CD4-positive, alpha-beta T cell treated with Interferon alpha-2 for 1 hour (primary cell): ENCODE data around the gene INMT.
"Not testable (repeated sequence)": the region's sequence is repeated elsewhere in the genome, so short reads cannot be mapped to it uniquely, and the experiment has no call there.

Experiments used
- DNase-seq, 2 donors: peaks; one replicate each; pipeline ENCODE4 v3.0.0-alpha.2; 2020 to 2022

INMT gene

DNA sequence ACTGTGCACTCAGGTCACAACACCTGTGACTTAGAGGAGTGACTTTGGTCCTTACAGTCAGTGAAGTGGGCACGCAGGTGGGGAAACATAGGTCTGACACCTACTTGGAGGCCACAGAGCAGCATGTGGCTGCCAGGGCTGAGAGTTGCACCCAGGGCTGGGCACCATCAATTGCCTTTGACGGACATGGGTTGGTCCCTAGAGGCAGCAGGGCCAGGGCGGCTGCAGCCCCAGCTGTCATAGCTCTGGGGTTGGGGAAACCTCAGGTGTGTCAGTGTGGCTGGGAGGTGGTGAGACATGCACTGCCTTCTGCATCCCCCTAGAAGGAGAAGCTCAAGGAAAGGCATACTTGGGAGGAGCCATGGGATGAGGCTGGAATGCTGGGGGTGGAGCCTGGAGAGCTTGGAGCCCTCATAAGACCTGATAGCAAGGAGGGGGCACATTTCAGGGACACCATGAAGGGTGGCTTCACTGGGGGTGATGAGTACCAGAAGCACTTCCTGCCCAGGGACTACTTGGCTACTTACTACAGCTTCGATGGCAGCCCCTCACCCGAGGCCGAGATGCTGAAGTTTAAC lies at the start of gene INMT:
TSS of gene INMT (plus strand) at position 440 of the 578 bp plus-strand sequence. CDS start at position 456, 16 bp downstream.
- DNase-seq, result no peak

- DNase-seq, result peak; percentile 23 to 46
These were observed 49.7 kb upstream of the INMT start for GRCh38 chr7:30702200-30702599.

DNA sequence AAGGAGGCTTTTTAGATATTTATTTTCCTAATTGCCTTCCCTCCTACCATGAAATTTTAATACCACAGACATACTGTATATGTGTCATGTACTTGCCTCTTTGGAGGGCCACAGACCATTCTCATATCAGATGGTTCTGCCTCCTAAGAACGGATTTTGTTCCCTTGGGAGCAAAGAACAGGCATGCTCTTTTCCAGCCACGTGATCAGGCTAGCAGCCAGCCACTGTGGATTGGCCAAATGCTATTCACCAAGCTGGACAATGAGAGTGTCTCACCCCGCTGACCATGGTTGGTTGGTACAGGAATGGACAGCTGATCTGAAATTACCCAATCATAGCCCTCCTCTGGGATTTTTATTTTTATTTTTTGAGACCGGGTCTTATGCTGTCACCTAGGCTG lies 48.2 kb upstream of the INMT start:
- no peak for DNase-seq

- DNase-seq, result no peak
These were observed 46.9 kb upstream of the INMT start for GRCh38 chr7:30705008-30705407.

- DNase-seq, result no peak
These were observed 46.3 kb upstream of the INMT start for GRCh38 chr7:30705596-30705995.

GRCh38 chr7:30706316-30706715 lies 45.6 kb upstream of the INMT start:
- DNase-seq, result no peak

GRCh38 chr7:30706908-30707307 lies 45.0 kb upstream of the INMT start:
- DNase-seq, result no peak

- no peak for DNase-seq
These were observed 44.3 kb upstream of the INMT start for GRCh38 chr7:30707391-30708357.

DNA sequence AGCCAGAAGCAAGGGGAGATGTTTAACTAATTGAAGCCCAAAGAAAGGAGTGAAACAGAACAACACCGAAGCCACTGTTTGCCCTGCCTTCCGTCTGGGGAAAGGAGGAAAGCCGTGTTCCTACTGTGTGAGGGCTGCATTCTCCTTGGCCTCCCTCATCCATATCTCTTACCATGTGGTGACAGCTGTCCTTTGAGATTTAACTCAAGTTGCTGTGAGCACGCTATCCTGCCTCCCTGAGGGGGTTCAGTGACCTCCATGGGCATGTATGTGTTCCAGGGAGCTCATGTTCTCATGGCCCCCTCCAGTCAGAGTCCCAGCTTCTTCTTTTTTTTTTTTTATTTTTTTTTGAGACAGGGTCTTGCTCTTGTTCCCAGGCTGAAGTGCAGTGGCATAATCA lies 43.5 kb upstream of the INMT start:
- DNase-seq, result no peak

- DNase-seq, result no peak
These were observed 43.0 kb upstream of the INMT start for GRCh38 chr7:30708983-30709382.

DNA sequence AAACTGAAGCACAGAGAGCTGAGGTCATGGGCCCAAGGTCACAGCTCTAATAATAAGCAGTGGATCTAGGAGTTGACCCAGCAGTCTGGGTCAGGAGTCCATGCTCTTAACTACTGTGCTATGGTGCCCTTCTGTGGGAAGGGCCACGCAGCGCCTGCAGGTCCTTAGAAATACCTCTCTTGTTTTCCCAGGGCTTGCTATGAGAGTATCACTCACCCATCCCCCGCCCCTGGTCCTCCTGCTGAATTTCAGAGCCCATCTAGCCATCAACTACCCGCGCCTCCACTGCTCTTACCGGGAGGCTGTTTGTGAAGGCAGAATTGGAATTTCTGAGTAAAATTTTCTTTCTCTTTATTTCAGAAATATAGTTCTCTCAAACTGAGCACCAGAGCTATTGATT lies 42.4 kb upstream of the INMT start:
- DNase-seq, result no peak

GRCh38 chr7:30710669-30711068 lies 41.3 kb upstream of the INMT start:
- no peak for DNase-seq

DNA sequence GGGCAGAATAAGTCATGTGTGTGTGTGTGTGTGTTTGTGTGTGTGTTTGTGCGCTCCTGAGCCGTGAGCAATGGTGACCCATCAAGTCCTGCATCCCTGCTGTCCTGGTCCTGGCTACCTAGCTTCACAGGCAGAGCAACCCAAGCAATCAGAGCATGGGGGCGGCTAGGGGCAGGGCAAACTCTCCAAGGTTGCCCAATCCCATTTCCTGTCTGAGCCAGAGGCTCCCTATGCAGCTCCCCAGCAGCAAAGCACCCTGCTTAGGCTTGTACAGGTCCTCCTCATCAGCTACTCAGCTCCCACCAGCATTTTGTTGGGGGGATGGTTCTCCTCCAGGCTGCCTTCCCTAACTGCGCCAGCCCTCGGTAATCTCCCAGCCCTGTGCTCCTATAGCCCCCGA lies 38.5 kb upstream of the INMT start:
- no peak for DNase-seq

DNA sequence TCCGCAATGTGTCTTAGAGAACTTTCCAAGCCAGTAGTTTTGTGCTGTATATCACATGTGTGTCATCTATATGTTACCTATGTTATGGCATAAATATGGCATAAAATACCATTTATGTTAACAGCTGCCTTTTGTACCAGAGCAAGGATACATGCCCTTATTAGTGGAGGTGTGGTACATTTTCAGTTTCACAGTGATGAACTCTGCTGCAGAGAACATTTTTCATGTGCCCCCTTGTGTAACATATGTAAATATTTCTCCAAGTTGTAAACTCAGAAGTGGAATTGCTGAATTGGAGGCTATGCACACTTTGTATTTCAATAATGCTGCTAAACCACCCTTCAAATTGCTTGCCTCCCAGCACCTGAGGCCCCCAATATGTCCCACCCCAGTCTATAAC lies 37.8 kb upstream of the INMT start:
- DNase-seq, result no peak

DNA sequence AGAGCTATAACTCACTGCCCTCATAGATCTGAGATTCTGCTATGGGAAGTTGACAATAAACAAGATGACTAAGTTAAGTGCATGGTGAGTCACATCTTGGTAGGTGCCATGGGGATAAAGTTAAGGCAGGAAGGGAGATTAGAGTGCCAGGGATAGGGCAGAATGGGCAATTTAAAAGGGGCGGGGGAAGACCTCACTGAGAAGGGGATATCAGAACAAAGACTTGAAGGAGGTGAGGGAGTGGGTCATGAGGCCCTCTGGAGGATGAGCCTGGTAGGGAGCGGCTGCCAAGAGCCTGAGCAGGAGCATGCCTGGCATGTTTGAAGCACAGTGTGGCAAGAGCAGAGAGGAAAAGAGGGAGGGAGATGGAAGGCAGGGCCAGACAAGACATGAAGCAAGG lies 34.8 kb upstream of the INMT start:
- DNase-seq, result no peak

- DNase-seq, result not testable (repeated sequence)
These were observed 32.5 kb upstream of the INMT start for GRCh38 chr7:30719434-30719833.

- no peak for DNase-seq
These were observed 30.7 kb upstream of the INMT start for GRCh38 chr7:30721211-30721610.

- no peak for DNase-seq
These were observed 29.7 kb upstream of the INMT start for GRCh38 chr7:30722187-30722586.

GRCh38 chr7:30722671-30723070 lies 29.3 kb upstream of the INMT start:
- DNase-seq, result no peak

GRCh38 chr7:30723776-30724175 lies 28.2 kb upstream of the INMT start:
- DNase-seq, result no peak

- DNase-seq, result peak in 1 of 2 donors; percentile 38
These were observed 25.5 kb upstream of the INMT start for GRCh38 chr7:30726296-30727006.

- DNase-seq, result peak; percentile 35 to 70
These were observed 24.6 kb upstream of the INMT start for GRCh38 chr7:30727061-30727945.
